Suprapubic skin (tissue), 4 donors: ENCODE measurements around the gene LPP. TPM values are rescaled to one million over a fixed set of nuclear protein-coding genes. Genes with fewer than 3 reads are reported as not detected.

Experiments
- DNase-seq, 2 donors: peaks; one replicate each; pipeline ENCODE4 v3.0.0-alpha.2; 2019; ENCODE audit warnings: low spot score in 2 of 2
- H3K27ac ChIP-seq: fragments of 200-600 bp; sonication (generic); one replicate; pipeline ENCODE4 v1.5.1; 2019
- H3K27me3 ChIP-seq: fragments of 200-600 bp; sonication (generic); one replicate; pipeline ENCODE4 v1.5.1; 2019
- H3K36me3 ChIP-seq: fragments of 200-600 bp; sonication (generic); one replicate; pipeline ENCODE4 v1.5.1; 2019
- H3K4me1 ChIP-seq: fragments of 200-600 bp; sonication (generic); one replicate; pipeline ENCODE4 v1.5.1; 2019
- H3K4me3 ChIP-seq: fragments of 200-600 bp; sonication (generic); one replicate; pipeline ENCODE4 v1.5.1; 2019; ENCODE audit warnings: mild to moderate bottlenecking
- H3K9me3 ChIP-seq: fragments of 200-600 bp; sonication (generic); one replicate; pipeline ENCODE4 v1.5.1; 2019
- CTCF ChIP-seq, 2 donors: fragments of 200-600 bp in 1 of 2; fragments of 450-650 bp in 1 of 2; sonication (generic) in 1 of 2; IDR thresholded peaks; one replicate each; pipeline ENCODE4 v1.5.1; 2016 to 2019; ENCODE audit warnings: antibody characterized with exemption in 2 of 2, mild to moderate bottlenecking in 1 of 2, moderate library complexity in 1 of 2
- EP300 ChIP-seq: sonication (generic); formaldehyde crosslinking; IDR thresholded peaks from one replicate; pipeline ENCODE4 v1.6.1; 2017; ENCODE audit warnings: antibody characterized with exemption
- POLR2A ChIP-seq, 2 donors: fragments of 450-650 bp; IDR thresholded peaks; one replicate each; pipeline ENCODE4 v1.6.1; 2017; ENCODE audit warnings: antibody characterized with exemption in 2 of 2, mild to moderate bottlenecking in 2 of 2, moderate library complexity in 2 of 2
- POLR2AphosphoS5 ChIP-seq, 3 donors: sonication (generic); formaldehyde crosslinking; IDR thresholded peaks; one replicate each; pipeline ENCODE4 v1.6.1; 2017; ENCODE audit warnings: antibody characterized with exemption in 3 of 3
- WGBS: methylation state at CpG from one replicate; pipeline ENCODE4 v1.1.5; 2018; 5-methylcytosine and 5-hydroxymethylcytosine counted together
- total RNA-seq, 4 donors: library from RNA; depleted of rRNA; stranded (reverse); fragments of >200 nt; gene quantifications; one replicate each; pipeline ENCODE4 v1.1.0, GENCODE V29; 2016

The LPP gene
- total RNA-seq, 4 donors from 2014 or later, result 56.8 to 127 (median 84.2) TPM

- Histone ChIP-seq H3K4me3 (no peak overlapping the region), H3K4me1 (no peaks in the 10 kb centered on the region), H3K27me3 (no peaks in the 10 kb centered on the region), H3K27ac (no peak overlapping the region), H3K9me3 (no peaks in the 10 kb centered on the region), H3K36me3 (no peaks in the 10 kb centered on the region)
- DNase-seq, result no peak
- TF ChIP-seq POLR2AphosphoS5 (IDR thresholded peaks at IDR 0.05), result no peak
- no peak for TF ChIP-seq EP300
- no peak for TF ChIP-seq POLR2A (IDR thresholded peaks at IDR 0.05)
- TF ChIP-seq CTCF (IDR thresholded peaks at IDR 0.05), result no peak
- WGBS, result 93% methylated on average over 6 of the region's 6 CpGs
These were observed 393.1 kb downstream of the LPP start for GRCh38 chr3:188546835-188547670.

- no peak for TF ChIP-seq POLR2A (IDR thresholded peaks at IDR 0.05)
- no peak for TF ChIP-seq CTCF (IDR thresholded peaks at IDR 0.05)
- Histone ChIP-seq H3K4me1 (peaks cover 16% of the 10 kb centered on the region), H3K36me3 (no peaks in the 10 kb centered on the region), H3K27me3 (no peaks in the 10 kb centered on the region), H3K4me3 (no peak overlapping the region), H3K9me3 (no peaks in the 10 kb centered on the region), H3K27ac (no peak overlapping the region)
- DNase-seq, result no peak
- 81% methylated on average over 3 of the region's 3 CpGs for WGBS
These were observed 399.6 kb downstream of the LPP start for GRCh38 chr3:188553569-188553968.

DNA sequence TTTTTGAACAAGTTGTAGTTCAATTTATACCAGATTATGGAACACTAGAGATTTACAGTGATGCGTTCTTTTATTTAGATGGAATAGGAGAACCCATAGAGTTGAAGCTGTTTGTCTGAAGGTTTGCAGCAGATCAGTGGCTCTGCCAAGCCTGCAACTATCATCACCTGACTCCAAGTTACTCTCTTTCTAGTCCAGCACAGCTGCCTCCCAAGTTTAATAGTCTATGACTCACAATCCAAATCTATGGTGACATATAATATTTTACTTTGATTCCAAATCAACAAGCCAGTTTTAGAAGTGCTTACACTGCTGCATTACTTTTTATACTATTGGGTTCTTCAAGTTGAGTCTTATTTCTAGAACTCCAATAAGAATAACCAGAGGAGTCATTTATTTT, 400.4 kb downstream of the LPP start:
- TF ChIP-seq POLR2A (IDR thresholded peaks at IDR 0.05), result no peak
- no peak for TF ChIP-seq EP300
- TF ChIP-seq CTCF (IDR thresholded peaks at IDR 0.05), result no peak
- TF ChIP-seq POLR2AphosphoS5 (IDR thresholded peaks at IDR 0.05), result no peak
- H3K27me3 ChIP-seq, result no peaks in the 10 kb centered on the region
- H3K4me1 ChIP-seq, result peaks cover 16% of the 10 kb centered on the region
- no peaks in the 10 kb centered on the region for H3K36me3 ChIP-seq
- DNase-seq, result no peak
- H3K9me3 ChIP-seq, result no peaks in the 10 kb centered on the region
- H3K27ac ChIP-seq, result no peak overlapping the region
- 83% methylated on average over 1 of the region's 1 CpG for WGBS
- H3K4me3 ChIP-seq, result no peak overlapping the region

GRCh38 chr3:188557235-188557634, 403.3 kb downstream of the LPP start:
- no peaks in the 10 kb centered on the region for H3K9me3 ChIP-seq
- no peaks in the 10 kb centered on the region for H3K36me3 ChIP-seq
- 63% methylated on average over 3 of the region's 3 CpGs for whole genome bisulfite sequencing
- no peak overlapping the region for H3K4me3 ChIP-seq
- TF ChIP-seq EP300 (no peak), CTCF (IDR thresholded peaks at IDR 0.05) (no peak), POLR2A (IDR thresholded peaks at IDR 0.05) (no peak), POLR2AphosphoS5 (IDR thresholded peaks at IDR 0.05) (no peak)
- no peak overlapping the region for H3K27ac ChIP-seq
- H3K4me1 ChIP-seq, result peaks cover 16% of the 10 kb centered on the region
- H3K27me3 ChIP-seq, result no peaks in the 10 kb centered on the region
- no peak for DNase-seq

- Histone ChIP-seq H3K36me3 (no peaks in the 10 kb centered on the region), H3K27me3 (no peaks in the 10 kb centered on the region), H3K27ac (no peak overlapping the region), H3K4me3 (no peak overlapping the region), H3K9me3 (no peaks in the 10 kb centered on the region), H3K4me1 (peaks cover 16% of the 10 kb centered on the region)
- DNase-seq, result no peak
- no peak for TF ChIP-seq POLR2AphosphoS5 (IDR thresholded peaks at IDR 0.05)
- TF ChIP-seq EP300, result no peak
- TF ChIP-seq CTCF (IDR thresholded peaks at IDR 0.05), result no peak
- no peak for TF ChIP-seq POLR2A (IDR thresholded peaks at IDR 0.05)
- WGBS, result 70% methylated on average over 5 of the region's 5 CpGs
These were observed 404.6 kb downstream of the LPP start for GRCh38 chr3:188558343-188559071.
